Epithelial cell of proximal tubule (primary cell): ENCODE data around the gene HSPG2. TPM values are rescaled to one million over a fixed set of nuclear protein-coding genes. Genes with fewer than 3 reads are reported as not detected.

Source experiments
- DNase-seq: peaks from one replicate; pipeline ENCODE4 v3.0.0-alpha.2; 2011; ENCODE audit warnings: low read depth
- H3K4me3 ChIP-seq: 2 replicates; pipeline ENCODE4 v1.5.1; 2011; ENCODE audit warnings: low read depth, mild to moderate bottlenecking, low read length
- total RNA-seq: library from RNA; depleted of rRNA; stranded (reverse); fragments of >200 nt; gene quantifications from 2 replicates; pipeline ENCODE4 v1.2.3, GENCODE V29; 2015
- TF ChIP-seq, protein P1 (sequence below): conservative IDR thresholded peaks from 2 replicates; pipeline ENCODE4 v1.5.1; 2012; ENCODE audit warnings: low read depth, mild to moderate bottlenecking, low read length

HSPG2 gene
- total RNA-seq, 1 donor from 2014 or later = 156 TPM

DNA sequence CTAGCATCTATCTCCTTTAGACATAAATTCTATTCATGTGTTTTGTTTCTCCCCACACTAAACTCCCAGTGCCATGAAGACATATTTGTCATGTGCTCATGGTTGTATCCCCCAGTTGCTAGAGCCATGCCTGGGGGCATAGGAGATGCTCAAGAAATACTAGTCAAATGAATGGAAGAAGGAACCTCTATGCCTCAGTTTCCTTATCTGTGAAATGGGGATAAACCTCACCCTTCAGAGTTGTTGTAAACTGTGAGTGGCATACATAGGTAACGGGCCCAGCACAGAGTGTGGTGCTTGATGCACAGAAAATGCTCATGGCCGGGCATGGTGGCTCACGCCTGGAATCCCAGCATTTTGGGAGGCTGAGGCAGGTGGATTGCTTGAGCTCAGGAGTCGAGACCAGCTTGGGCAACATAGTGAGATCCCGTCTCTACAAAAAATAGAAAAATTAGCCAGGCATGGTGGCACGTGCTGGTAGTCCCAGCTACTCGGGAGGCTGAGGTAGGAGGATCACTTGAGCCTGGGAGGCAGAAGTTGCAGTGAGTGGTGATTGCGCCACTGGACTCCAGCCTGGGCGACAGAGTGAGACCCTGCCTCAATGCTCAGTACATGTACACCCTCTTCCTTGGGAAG, 116.4 kb downstream of the HSPG2 start:
- no peak overlapping the region for H3K4me3 ChIP-seq
- no peak for DNase-seq
- TF ChIP-seq, protein P1, sequence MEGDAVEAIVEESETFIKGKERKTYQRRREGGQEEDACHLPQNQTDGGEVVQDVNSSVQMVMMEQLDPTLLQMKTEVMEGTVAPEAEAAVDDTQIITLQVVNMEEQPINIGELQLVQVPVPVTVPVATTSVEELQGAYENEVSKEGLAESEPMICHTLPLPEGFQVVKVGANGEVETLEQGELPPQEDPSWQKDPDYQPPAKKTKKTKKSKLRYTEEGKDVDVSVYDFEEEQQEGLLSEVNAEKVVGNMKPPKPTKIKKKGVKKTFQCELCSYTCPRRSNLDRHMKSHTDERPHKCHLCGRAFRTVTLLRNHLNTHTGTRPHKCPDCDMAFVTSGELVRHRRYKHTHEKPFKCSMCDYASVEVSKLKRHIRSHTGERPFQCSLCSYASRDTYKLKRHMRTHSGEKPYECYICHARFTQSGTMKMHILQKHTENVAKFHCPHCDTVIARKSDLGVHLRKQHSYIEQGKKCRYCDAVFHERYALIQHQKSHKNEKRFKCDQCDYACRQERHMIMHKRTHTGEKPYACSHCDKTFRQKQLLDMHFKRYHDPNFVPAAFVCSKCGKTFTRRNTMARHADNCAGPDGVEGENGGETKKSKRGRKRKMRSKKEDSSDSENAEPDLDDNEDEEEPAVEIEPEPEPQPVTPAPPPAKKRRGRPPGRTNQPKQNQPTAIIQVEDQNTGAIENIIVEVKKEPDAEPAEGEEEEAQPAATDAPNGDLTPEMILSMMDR = no peak

DNA sequence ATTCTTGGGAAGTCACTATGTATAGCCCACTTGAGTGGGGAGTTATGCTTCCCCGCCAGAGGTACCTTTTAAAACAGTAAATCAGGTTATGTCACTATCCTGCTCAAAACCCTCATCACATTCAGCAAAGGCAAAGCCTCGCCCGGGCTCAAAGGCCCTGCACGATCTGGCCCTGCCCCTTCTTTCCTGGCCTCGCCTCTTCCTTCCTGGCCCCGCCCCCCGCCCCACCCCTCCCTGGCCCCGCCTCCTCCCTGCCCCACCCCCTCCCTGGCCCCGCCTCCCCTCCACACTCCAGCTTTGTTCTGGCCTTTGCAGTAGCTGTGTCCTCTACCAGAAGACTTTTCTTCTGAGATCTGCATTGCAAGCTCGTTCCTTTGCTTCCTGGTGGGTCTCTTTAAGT, 118.5 kb downstream of the HSPG2 start:
- H3K4me3 ChIP-seq = no peak overlapping the region
- no peak for DNase-seq
- TF ChIP-seq, protein P1 = no peak

- no peak overlapping the region for H3K4me3 ChIP-seq
- peak; percentile 38 for DNase-seq
- TF ChIP-seq, protein P1 = no peak
Observed at GRCh38 chr1:21816602-21817302, 120.4 kb downstream of the HSPG2 start.

- H3K4me3 ChIP-seq = no peak overlapping the region
- TF ChIP-seq, protein P1 = no peak
- DNase-seq = no peak
Observed at GRCh38 chr1:21815724-21816321, 121.3 kb downstream of the HSPG2 start.

DNA sequence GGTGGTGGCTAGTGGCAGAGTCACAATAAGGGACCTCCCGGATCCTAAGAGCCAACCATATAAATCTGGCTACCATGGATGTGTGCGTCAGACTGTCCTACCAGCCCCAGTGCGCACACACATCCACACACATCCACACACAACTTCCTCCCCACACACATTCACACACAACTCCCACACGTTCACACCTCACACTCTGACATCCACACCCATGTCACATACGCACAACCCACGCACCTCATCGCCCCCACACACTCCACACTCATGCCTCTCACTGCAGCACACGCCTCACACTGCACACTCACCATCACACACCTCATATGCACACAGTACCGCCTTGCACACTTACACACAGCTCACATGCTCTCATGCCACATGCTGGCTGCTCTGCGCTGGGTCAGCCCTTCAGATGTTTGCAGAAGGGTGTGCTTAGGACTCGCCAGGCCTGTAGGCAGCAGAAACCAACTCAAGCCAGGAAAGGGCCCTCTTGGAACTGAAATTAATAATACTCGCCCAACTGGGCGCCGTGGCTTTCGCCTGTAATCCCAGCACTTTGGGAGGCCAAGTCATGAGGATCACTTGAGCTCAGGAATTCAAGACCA, 122.0 kb downstream of the HSPG2 start:
- no peak overlapping the region for H3K4me3 ChIP-seq
- TF ChIP-seq, protein P1 = no peak
- no peak for DNase-seq

DNA sequence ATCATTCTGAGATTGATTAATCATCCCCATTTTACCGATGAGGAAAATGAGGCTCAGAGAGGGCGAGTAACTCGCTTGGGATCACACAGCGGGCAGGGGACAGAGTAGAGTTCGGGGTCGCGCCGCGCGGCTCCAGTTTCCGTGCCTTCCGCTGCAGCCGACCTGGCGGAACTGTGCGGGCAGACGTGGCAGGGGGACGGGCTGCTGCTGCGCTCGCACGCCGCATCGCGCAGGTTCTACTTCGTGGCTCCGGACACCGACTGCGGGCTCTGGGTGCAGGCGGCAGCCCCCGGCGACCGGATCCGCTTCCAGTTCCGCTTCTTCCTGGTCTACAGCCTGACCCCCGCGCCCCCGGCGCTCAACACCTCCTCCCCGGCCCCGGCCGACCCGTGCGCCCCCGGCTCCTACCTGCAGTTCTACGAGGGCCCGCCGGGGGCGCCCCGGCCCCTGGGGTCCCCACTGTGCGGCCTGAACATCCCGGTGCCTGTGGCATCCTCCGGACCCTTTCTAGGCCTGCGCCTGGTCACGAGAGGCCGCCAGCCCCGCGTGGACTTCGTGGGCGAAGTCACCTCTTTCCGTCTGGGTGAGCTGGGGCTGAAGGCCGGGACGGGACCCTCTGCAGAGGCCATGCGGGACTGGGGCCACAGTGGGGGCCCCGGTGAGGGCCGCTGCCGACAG, 122.7 kb downstream of the HSPG2 start:
- DNase-seq = no peak
- H3K4me3 ChIP-seq = peak overlapping the region; percentile 40
- TF ChIP-seq, protein P1 = peak; percentile 56
